ENCODE data around the gene MEIS1.

- TF ChIP-seq CTCF (IDR thresholded peaks at IDR 0.05) (no peak), POLR2A (IDR thresholded peaks at IDR 0.05) (no peak), EP300 (IDR thresholded peaks at IDR 0.05) (no peak), POLR2AphosphoS5 (IDR thresholded peaks at IDR 0.05) (no peak)
Observed at GRCh38 chr2:66435549-66435875, 587 bp downstream of the MEIS1 start.

Data from gastroesophageal sphincter (tissue), 3 donors.